Body of pancreas (tissue), 4 donors: ENCODE results near the gene ZNF846. TPM values are rescaled to one million over a fixed set of nuclear protein-coding genes. Genes with fewer than 3 reads are reported as not detected.
A peak's percentile ranks its signal among the peaks of the same experiment; 100 is the strongest.

Source experiments
- ATAC-seq: fragments of 150-250 bp; one replicate; pipeline ENCODE4 v1.9.1; 2016
- DNase-seq, 4 donors: peaks; one replicate each; pipeline ENCODE4 v3.0.0-alpha.2; 2019
- H3K27ac ChIP-seq, 4 donors: fragments of 200-600 bp; sonication (generic); 1 replicate in 3 of 4; 2 replicates in 1 of 4; pipeline versions ENCODE4 v1.5.1 to v1.6.1; 2016 to 2019; ENCODE audit warnings: mild to moderate bottlenecking in 1 of 4, mixed read lengths in 1 of 4, moderate library complexity in 1 of 4
- H3K27me3 ChIP-seq, 2 donors: fragments of 200-600 bp; sonication (generic); one replicate each; pipeline ENCODE4 v1.6.0; 2016; ENCODE audit warnings: mild to moderate bottlenecking in 1 of 2
- H3K36me3 ChIP-seq, 2 donors: fragments of 200-600 bp; sonication (generic); replicated peaks in 1 of 2; 2 replicates each; pipeline ENCODE4 v1.5.1; 2016; ENCODE audit warnings: low read depth in 2 of 2; ENCODE audit not compliant: insufficient read depth in 1 of 2
- H3K4me1 ChIP-seq: fragments of 200-600 bp; sonication (generic); one replicate; pipeline ENCODE4 v1.6.0; 2016
- H3K4me3 ChIP-seq, 2 donors: fragments of 200-600 bp; sonication (generic); 1 replicate in 1 of 2; 2 replicates in 1 of 2; pipeline ENCODE4 v1.5.1; 2016 to 2019
- H3K9me3 ChIP-seq, 3 donors: fragments of 200-600 bp; sonication (generic); 1 replicate in 2 of 3; 2 replicates in 1 of 3; pipeline ENCODE4 v1.5.1; 2016
- POLR2A ChIP-seq, 3 donors: fragments of 450-650 bp; IDR thresholded peaks; one replicate each; pipeline ENCODE4 v1.6.1; 2016; ENCODE audit warnings: antibody characterized with exemption in 3 of 3, mild to moderate bottlenecking in 2 of 3
- WGBS, 2 donors: methylation state at CpG; one replicate each; pipeline ENCODE4 v1.1.5; 2017; 5-methylcytosine and 5-hydroxymethylcytosine counted together
- intact Hi-C: fragments of 100-400 bp; cut with DNase I; formaldehyde crosslinking; loops from one replicate; pipeline ENCODE4 v1.15.1; 2023
- total RNA-seq, 2 donors: library from RNA; depleted of rRNA; stranded (reverse); fragments of >200 nt; gene quantifications; one replicate each; pipeline ENCODE4 v1.1.0, GENCODE V29; 2016
- TF ChIP-seq, protein P1 (sequence below), 7 experiments: fragments of 450-650 bp in 4 of 7; fragments of 200-600 bp in 3 of 7; sonication (generic) in 3 of 7; IDR thresholded peaks; one replicate each; pipeline ENCODE4 v1.5.1; 2016 to 2019; ENCODE audit warnings: antibody characterized with exemption in 7 of 7

ZNF846 gene
- total RNA-seq, 2 donors from 2014 or later: 4.0 to 4.7 TPM

- H3K27me3 ChIP-seq: no peaks in the 10 kb centered on the region
- no peak overlapping the region for H3K4me3 ChIP-seq
- H3K4me1 ChIP-seq: no peaks in the 10 kb centered on the region
- WGBS, 2 donors: 52 to 60% methylated on average over 4 of the region's 4 CpGs
- no peaks in the 10 kb centered on the region for H3K36me3 ChIP-seq
- peaks cover 0 to 4% (median 0%) of the 10 kb centered on the region in 3 donors for H3K9me3 ChIP-seq
- intact Hi-C loops: no loop called here
- DNase-seq: no peak
- ATAC-seq: no peak
- H3K27ac ChIP-seq: no peak overlapping the region
- TF ChIP-seq, protein P1, sequence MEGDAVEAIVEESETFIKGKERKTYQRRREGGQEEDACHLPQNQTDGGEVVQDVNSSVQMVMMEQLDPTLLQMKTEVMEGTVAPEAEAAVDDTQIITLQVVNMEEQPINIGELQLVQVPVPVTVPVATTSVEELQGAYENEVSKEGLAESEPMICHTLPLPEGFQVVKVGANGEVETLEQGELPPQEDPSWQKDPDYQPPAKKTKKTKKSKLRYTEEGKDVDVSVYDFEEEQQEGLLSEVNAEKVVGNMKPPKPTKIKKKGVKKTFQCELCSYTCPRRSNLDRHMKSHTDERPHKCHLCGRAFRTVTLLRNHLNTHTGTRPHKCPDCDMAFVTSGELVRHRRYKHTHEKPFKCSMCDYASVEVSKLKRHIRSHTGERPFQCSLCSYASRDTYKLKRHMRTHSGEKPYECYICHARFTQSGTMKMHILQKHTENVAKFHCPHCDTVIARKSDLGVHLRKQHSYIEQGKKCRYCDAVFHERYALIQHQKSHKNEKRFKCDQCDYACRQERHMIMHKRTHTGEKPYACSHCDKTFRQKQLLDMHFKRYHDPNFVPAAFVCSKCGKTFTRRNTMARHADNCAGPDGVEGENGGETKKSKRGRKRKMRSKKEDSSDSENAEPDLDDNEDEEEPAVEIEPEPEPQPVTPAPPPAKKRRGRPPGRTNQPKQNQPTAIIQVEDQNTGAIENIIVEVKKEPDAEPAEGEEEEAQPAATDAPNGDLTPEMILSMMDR (IDR thresholded peaks at IDR 0.05): no peak
- no peak for TF ChIP-seq POLR2A (IDR thresholded peaks at IDR 0.05)
These were observed 48.0 kb downstream of the ZNF846 start for GRCh38 chr19:9720541-9720940.

DNA sequence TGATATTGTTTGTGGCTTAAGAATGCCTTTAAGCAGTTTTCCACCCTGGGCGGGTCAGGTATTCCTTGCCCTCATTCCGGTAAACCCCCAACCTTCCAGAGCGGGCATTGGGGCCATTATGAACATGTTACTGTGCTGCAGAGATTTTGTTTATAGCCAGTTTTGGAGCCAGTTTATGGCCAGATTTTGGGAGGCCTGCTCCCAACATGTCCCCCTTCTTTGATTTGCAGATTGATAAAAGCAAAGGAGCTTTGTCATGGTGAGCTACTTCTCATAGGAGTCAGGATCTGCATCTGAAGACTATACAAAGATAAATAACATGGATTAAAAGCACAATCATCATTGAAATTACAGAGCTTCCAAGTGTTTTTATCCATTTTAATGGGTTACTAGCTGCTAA, 56.7 kb downstream of the ZNF846 start:
- no peak overlapping the region for H3K4me3 ChIP-seq
- DNase-seq (no peak), ATAC-seq (no peak)
- no peaks in the 10 kb centered on the region for H3K27me3 ChIP-seq
- 82 to 85% methylated on average over 2 to 3 of the region's 3 CpGs for WGBS, 2 donors
- intact Hi-C loops: no loop called here
- TF ChIP-seq POLR2A (IDR thresholded peaks at IDR 0.05): no peak
- TF ChIP-seq, protein P1 (IDR thresholded peaks at IDR 0.05): no peak
- no peak overlapping the region for H3K27ac ChIP-seq
- no peaks in the 10 kb centered on the region for H3K4me1 ChIP-seq
- peaks cover 0 to 5% (median 0%) of the 10 kb centered on the region in 3 donors for H3K9me3 ChIP-seq
- H3K36me3 ChIP-seq: no peaks in the 10 kb centered on the region

DNA sequence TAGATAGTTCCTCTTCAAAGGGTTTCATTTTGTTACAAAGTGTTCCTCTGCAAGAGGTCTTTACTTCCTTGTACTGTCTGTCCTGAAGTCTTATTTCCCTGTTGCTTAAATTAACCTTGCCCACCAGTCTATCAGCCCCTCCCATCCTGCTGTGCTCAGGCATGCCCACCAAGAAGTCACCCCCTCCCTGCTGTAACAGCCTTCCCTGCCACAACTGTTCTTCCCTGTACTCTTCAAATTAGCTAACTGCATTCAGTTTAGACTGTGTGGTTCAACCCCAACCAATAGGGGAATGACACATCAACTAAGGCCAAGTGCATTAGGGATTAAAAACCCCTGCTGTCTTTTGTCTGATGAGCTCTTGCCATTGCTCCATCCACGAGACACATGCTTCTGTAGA, 59.2 kb downstream of the ZNF846 start:
- 11 to 22% methylated on average over 1 of the region's 1 CpG for WGBS, 2 donors
- Histone ChIP-seq H3K9me3 (peaks cover 0 to 5% (median 0%) of the 10 kb centered on the region in 3 donors), H3K36me3 (no peaks in the 10 kb centered on the region), H3K4me3 (no peak overlapping the region), H3K27me3 (no peaks in the 10 kb centered on the region), H3K4me1 (no peaks in the 10 kb centered on the region), H3K27ac (peak overlapping the region in 1 of 4 donors; percentile 49)
- no peak for ATAC-seq
- TF ChIP-seq, protein P1 (IDR thresholded peaks at IDR 0.05): no peak
- no peak for TF ChIP-seq POLR2A (IDR thresholded peaks at IDR 0.05)
- DNase-seq: peak in 1 of 4 donors; percentile 46
- intact Hi-C loops: no loop called here

- Histone ChIP-seq H3K27ac (no peak overlapping the region), H3K4me1 (no peaks in the 10 kb centered on the region), H3K36me3 (no peaks in the 10 kb centered on the region), H3K27me3 (no peaks in the 10 kb centered on the region), H3K9me3 (peaks cover 0 to 5% (median 0%) of the 10 kb centered on the region in 3 donors), H3K4me3 (no peak overlapping the region)
- WGBS, 2 donors: 79 to 83% methylated on average over 6 of the region's 6 CpGs
- ATAC-seq (no peak), DNase-seq (no peak)
- intact Hi-C loops: no loop called here
- TF ChIP-seq POLR2A (IDR thresholded peaks at IDR 0.05): no peak
- TF ChIP-seq, protein P1 (IDR thresholded peaks at IDR 0.05): no peak
These were observed 62.7 kb downstream of the ZNF846 start for GRCh38 chr19:9705836-9706235.

- ATAC-seq: no peak
- H3K9me3 ChIP-seq: no peaks in the 10 kb centered on the region
- no peaks in the 10 kb centered on the region for H3K36me3 ChIP-seq
- H3K27me3 ChIP-seq: no peaks in the 10 kb centered on the region
- WGBS, 2 donors: 54 to 85% methylated on average over 6 of the region's 6 CpGs
- no peak for DNase-seq
- TF ChIP-seq POLR2A (IDR thresholded peaks at IDR 0.05): no peak
- TF ChIP-seq, protein P1 (IDR thresholded peaks at IDR 0.05): no peak
- intact Hi-C loops: no loop called here
- no peak overlapping the region for H3K27ac ChIP-seq
- no peaks in the 10 kb centered on the region for H3K4me1 ChIP-seq
- H3K4me3 ChIP-seq: no peak overlapping the region
These were observed 66.4 kb downstream of the ZNF846 start for GRCh38 chr19:9702186-9702585.
